Activated CD8-positive, alpha-beta memory T cell treated with anti-CD3 and anti-CD28 coated beads, Interleukin-2, amount 50 U/mL, for 24 hours (primary cell): ENCODE data around the gene WDR81.
"Not testable (repeated sequence)": the region's sequence is repeated elsewhere in the genome, so short reads cannot be mapped to it uniquely, and the experiment has no call there.

ENCODE experiments used
- DNase-seq: peaks from one replicate; pipeline ENCODE4 v3.0.0-alpha.2; 2020; ENCODE audit errors: extremely low read depth

WDR81 gene

DNA sequence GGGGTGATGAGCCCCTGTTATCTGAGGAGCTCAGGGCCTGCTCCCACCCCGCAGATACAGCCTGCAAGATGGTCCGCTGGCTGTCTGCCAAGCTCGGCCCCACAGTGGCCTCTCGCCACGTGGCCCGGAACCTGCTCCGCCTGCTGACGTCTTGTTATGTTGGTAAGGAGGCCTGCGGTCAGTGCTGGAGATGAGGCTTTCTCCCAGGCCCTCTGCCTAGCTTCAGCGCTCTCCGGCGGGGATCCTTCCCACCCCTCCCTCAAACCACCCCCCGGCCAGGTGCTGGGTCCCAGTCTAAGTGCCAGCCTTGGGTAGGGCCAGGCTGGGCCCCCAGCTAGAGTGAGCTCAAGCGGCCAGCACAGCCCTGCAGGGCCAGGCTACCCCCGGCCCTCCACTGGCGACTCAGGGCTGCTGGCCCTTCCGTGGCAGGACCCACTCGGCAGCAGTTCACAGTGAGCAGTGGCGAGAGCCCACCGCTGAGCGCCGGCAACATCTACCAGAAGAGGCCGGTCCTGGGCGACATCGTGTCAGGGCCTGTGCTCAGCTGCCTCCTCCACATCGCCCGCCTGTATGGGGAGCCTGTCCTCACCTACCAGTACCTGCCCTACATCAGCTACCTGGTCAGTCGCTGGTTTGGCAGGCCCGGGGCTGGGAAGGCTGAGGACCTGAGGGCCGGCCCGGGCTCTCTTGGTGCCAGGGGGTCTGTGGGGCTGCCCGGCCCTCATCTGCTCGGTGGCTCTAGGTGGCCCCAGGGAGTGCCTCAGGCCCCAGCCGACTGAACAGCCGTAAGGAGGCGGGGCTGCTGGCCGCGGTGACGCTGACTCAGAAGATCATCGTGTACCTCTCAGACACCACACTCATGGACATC lies 6.1 kb downstream of the WDR81 start:
- DNase-seq: no peak

GRCh38 chr17:1731194-1731506 lies 6.6 kb downstream of the WDR81 start:
- DNase-seq: no peak

GRCh38 chr17:1732241-1732832 lies 7.8 kb downstream of the WDR81 start:
- no peak for DNase-seq

DNA sequence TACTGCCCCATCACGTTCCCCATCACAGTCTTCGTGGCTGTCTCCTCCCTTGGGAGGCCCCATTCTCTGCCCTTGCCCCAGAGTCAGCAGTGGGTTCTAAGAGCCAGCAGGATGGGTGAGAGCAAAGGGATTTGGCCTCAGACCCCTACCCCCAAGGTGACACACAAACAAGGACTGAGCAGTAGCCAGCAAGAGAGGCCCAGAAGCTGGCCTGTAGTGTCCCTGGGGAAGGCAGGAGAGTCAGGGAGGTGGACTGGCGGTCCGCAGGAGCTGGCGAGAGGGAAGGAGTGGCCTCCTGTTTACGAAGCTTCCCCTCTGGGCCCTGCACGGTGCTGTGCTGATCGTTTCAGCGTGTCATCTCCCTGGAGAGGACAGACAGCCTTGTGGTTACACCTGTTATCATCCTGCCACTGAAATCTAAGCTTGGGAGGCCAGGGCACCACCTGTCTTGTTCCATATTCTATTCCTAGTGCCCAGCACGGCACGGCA lies 8.4 kb downstream of the WDR81 start:
- DNase-seq: no peak

- DNase-seq: no peak
Measured at GRCh38 chr17:1733759-1734158, 9.3 kb downstream of the WDR81 start.

DNA sequence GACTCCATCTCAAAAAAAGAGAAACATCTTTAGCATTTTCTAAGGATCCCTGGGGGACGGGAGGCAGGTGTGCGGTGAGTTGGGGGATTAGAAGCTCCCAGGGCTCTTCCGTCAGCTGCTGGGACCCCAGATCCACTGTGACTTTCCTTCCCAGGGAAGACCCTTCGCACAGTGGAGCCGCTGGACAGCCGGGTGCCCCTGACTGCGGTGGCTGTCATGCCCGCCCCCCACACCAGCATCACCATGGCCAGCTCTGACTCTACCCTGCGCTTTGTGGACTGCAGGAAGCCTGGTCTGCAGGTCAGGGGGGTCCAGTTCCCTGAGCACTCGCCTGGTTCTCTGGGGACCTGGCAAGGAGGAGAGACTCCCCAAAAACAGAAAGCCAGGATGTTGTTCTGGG lies 10.9 kb downstream of the WDR81 start:
- DNase-seq: no peak

DNA sequence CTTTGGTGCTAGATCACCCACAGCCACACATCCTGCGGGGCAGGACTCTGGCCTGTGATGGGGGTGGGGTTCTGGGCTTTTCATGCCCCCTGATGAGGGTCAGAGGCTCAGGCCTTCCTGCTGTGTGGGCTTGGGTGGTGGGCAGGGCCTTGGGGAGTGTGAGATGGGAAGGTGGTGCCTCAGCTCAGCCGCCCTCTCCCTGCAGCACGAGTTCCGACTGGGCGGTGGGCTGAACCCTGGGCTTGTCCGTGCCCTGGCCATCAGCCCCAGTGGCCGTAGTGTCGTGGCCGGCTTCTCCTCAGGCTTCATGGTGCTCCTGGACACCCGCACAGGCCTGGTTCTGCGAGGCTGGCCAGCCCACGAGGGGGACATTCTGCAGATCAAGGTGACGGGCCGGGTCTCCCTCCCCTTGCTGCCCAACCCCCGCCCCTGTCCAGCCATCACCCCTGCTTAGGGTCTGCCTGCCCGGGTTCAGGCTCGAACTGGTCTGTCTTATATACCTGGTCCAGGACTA lies 11.4 kb downstream of the WDR81 start:
- DNase-seq: no peak

DNA sequence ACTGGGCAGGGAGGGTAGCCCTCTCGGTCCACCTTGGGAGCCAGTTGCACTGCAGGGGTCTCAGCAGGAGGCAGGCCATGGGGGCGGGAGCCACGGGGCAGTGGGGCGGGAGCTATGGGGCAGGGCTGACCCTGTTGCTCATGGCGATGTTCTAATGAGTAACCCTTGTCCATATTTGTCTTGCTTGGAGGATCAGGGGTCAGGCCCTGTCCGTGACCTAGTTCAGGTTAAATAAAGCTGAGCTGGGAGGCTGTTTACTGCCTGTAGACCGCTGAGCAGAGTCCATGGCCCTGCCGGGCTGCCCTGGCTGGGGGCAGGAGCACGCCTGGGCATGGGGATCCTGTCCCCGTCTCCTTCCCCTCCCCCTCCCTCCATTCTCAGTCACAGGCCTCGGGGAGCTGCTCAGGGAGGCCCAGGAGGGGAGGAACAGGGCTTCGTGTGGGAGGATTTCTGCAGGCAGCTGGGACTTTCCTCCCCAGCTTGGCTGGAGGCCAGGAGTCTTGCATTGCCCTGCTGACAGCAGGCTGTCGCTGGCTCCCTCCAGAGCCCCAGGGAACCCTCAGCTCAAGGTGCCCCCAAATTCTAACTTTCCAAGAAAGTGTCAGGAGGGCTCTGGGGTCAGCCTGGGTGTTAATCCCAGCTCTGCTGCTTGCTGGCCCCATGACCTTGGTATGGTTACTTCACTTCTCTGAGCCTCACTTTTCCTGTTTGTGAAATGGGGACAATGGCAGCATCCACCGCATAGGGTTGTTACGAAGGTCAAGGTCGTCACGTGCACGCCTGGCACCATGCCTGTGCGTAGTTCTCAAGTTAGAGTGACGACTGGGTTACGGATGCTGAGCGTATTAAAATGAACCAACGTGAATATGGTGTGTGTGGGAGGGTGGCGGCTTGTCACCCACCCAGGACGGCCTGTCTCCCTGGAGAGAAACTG lies 12.1 kb downstream of the WDR81 start:
- no peak for DNase-seq

- no peak for DNase-seq
Measured at GRCh38 chr17:1737531-1738291, 13.2 kb downstream of the WDR81 start.

- not testable (repeated sequence) for DNase-seq
Measured at GRCh38 chr17:1741899-1742298, 17.4 kb downstream of the WDR81 start.

DNA sequence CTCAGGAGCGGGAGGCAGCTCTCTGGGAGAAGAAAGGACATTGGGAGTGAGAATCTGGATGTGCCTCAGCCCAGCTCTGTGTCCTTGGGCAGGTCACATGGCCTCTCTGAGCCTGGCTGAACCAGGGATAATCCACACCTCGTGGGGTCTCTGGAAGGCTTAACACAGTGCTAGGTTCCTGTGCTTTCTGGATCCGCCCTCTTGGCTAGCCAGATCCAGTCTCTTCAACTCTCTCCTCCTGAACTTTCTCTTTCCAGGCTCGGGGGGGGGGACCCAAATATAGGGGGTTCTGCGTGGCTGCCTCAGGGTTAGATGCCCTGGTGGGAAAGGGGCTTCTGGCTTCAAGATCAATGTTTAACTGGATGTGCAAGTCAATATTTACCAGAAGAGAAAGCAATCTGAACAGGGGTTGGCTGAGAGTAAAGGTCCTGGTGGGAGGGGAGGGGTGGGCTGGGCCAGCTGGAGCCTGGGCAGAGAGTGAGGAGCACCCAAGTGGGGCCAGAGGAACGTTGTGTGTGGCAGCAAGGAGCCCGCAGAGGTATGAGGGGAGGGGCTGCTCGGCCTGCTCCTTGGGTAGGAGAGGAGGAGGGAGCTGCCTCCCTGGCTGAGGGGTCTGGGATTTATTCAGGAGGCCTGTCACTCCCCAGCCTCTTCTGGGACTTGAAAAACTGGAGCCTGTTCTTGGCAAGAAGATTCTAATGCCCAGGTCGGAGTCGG lies 18.0 kb downstream of the WDR81 start, which contains the start of gene SERPINF2:
Gene SERPINF2 (plus strand): TSS at position 501 of the 717 bp plus-strand sequence. CDS start 2,125 bp downstream, outside the sequence.
- DNase-seq: no peak

- no peak for DNase-seq
Measured at GRCh38 chr17:1743088-1743439, 18.6 kb downstream of the WDR81 start.

GRCh38 chr17:1744551-1745512 lies 20.3 kb downstream of the WDR81 start:
- no peak for DNase-seq

DNA sequence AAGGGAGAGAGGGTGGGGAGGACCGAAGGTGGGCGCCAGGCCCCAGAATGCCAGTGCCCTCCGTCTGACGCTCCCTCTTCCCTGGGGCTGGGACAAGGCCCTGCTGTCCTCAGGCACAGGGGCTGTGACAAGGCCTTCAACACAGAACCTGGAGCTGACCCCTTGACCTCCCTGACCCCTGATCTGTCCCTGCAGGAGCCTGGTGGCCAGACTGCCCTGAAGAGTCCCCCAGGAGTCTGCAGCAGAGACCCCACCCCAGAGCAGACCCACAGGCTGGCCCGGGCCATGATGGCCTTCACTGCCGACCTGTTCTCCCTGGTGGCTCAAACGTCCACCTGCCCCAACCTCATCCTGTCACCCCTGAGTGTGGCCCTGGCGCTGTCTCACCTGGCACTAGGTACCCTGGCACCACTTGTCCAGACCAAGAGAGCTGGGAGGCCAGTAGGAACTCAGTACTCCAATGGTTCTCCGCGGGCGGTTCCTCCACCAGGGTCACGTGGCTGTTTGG lies 21.1 kb downstream of the WDR81 start:
- no peak for DNase-seq

GRCh38 chr17:1746975-1747543 lies 22.6 kb downstream of the WDR81 start:
- no peak for DNase-seq

DNA sequence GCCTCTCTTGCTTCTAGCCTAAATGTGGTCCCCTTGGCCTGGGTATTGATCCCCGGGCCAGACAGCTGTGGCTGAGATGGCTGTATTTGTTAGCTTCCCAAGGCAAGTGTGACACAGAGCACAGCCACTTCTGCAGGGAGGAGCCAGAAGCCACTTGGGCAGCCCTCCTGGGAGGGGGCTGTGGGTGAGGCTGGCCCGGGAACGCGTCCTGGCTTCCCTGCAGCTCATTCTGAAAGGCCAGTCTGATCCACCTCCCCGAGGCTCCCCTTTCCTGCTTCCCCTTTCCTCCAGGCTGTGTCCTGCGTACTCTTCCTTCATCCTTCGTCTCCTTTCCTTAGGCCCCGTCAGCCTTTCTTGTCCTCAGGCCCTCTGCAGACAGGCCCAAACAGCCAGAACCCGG lies 26.1 kb downstream of the WDR81 start:
- DNase-seq: no peak

DNA sequence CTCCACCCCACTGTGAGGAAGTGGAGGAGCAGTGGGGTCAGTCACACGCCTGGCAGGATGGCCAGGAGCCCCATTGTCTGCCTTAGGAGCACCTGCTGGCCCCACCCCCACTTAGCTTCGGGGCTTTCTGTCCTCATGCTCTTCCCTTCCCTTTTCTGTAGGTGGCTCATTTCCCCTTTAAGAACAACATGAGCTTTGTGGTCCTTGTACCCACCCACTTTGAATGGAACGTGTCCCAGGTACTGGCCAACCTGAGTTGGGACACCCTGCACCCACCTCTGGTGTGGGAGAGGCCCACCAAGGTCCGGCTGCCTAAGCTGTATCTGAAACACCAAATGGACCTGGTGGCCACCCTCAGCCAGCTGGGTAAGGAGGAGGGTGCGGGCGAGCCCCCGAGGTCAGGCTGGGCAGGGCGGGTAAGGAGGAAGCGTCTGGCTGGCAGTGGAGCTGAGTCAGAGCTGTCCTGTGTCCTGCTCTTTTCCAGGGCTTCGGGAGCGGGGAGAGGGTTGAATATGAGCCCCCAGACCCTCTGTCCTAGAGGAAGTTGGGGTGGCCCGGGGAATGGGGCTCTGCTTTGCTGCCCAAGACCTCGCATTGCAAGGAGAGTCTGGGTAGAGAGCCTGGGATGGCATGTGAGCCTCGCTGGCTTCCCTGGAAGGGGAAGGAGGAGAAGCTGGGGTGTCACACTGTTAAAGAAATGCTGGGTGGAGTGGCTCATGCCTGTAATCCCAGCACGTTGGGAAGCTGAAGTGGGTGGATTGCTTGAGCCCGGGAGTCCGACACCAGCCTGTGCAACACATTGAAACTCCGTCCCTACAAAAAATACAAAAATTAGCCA lies 28.1 kb downstream of the WDR81 start:
- DNase-seq: no peak
